WTC11 (cell line): ENCODE measurements around the gene SAMD8. TPM values are rescaled to one million over a fixed set of nuclear protein-coding genes. Genes with fewer than 3 reads are reported as not detected.

Source experiments
- ATAC-seq: fragments of 200-7000 bp; cut with Tn5 transposase; 2 replicates; pipeline ENCODE4 v1.10.0; 2021; ENCODE audit warnings: mild to moderate bottlenecking, moderate library complexity
- CTCF ChIA-PET: fragments of 300-600 bp; sonication (Branson Sonifier 250); formaldehyde crosslinking; loops from one replicate; lab custom pipeline; 2021; ENCODE audit warnings: antibody characterized with exemption; lab: Charles Lee
- POLR2A ChIA-PET: fragments of 350-600 bp; sonication (Branson Sonifier 250); formaldehyde crosslinking; loops from one replicate; lab custom pipeline; 2021; ENCODE audit warnings: antibody characterized with exemption; lab: Charles Lee
- DNase-seq: peaks from one replicate; pipeline ENCODE4 v3.0.0; 2021; ENCODE audit warnings: low spot score
- H3K27ac Mint-ChIP-seq: 2 replicates; pipeline ENCODE4 v1.8.0; 2021; ENCODE audit warnings: mixed read lengths
- H3K27me3 Mint-ChIP-seq: 2 replicates; pipeline ENCODE4 v1.8.0; 2021; ENCODE audit warnings: low read depth, mild to moderate bottlenecking, moderate library complexity, mixed read lengths
- H3K36me3 Mint-ChIP-seq: 2 replicates; pipeline ENCODE4 v1.8.0; 2021; ENCODE audit warnings: mixed read lengths
- H3K4me1 Mint-ChIP-seq: 2 replicates; pipeline ENCODE4 v1.8.0; 2022; ENCODE audit warnings: mixed read lengths
- H3K4me3 Mint-ChIP-seq: 2 replicates; pipeline ENCODE4 v1.8.0; 2021; ENCODE audit warnings: mild to moderate bottlenecking, moderate library complexity, mixed read lengths
- H3K9me3 Mint-ChIP-seq: 2 replicates; pipeline ENCODE4 v1.8.0; 2021; ENCODE audit warnings: mixed read lengths
- FOXJ3 ChIP-seq: sonication (generic); formaldehyde crosslinking; IDR thresholded peaks from 2 replicates; pipeline ENCODE4 v1.9.0; 2021; ENCODE audit warnings: missing genetic modification reagents, mild to moderate bottlenecking, borderline replicate concordance
- GABPB1 ChIP-seq: sonication (generic); formaldehyde crosslinking; IDR thresholded peaks from 2 replicates; pipeline ENCODE4 v1.8.1; 2023; ENCODE audit warnings: mild to moderate bottlenecking, missing genetic modification reagents
- HMGA2 ChIP-seq: fragments of 250-450 bp; sonication (Bioruptor Pico); IDR thresholded peaks from 2 replicates; pipeline ENCODE4 v1.4.0; 2021; ENCODE audit warnings: mild to moderate bottlenecking, moderate library complexity
- NR1H2 ChIP-seq: sonication (generic); formaldehyde crosslinking; IDR thresholded peaks from 2 replicates; pipeline ENCODE4 v1.9.0; 2021; ENCODE audit warnings: mild to moderate bottlenecking, moderate library complexity, missing genetic modification reagents
- NR2C2 ChIP-seq: sonication (generic); formaldehyde crosslinking; IDR thresholded peaks from 2 replicates; pipeline ENCODE4 v1.8.0; 2022; ENCODE audit warnings: mild to moderate bottlenecking, missing genetic modification reagents
- NR3C1 ChIP-seq: sonication (generic); formaldehyde crosslinking; conservative IDR thresholded peaks from 2 replicates; pipeline ENCODE4 v1.8.1; 2023; ENCODE audit warnings: low read depth, mild to moderate bottlenecking, missing genetic modification reagents
- PRRX2 ChIP-seq: fragments of 250-450 bp; sonication (Bioruptor Pico); IDR thresholded peaks from 2 replicates; pipeline ENCODE4 v1.8.0; 2021; ENCODE audit warnings: mild to moderate bottlenecking
- RORB ChIP-seq: fragments of 250-450 bp; sonication (Bioruptor Pico); IDR thresholded peaks from 2 replicates; pipeline ENCODE4 v1.9.0; 2021; ENCODE audit warnings: mild to moderate bottlenecking
- SMAD4 ChIP-seq: sonication (generic); formaldehyde crosslinking; IDR thresholded peaks from 2 replicates; pipeline ENCODE4 v1.8.0; 2022; ENCODE audit warnings: mild to moderate bottlenecking, missing genetic modification reagents
- ZNF219 ChIP-seq: sonication (generic); formaldehyde crosslinking; IDR thresholded peaks from 2 replicates; pipeline ENCODE4 v1.8.0; 2023; ENCODE audit warnings: missing genetic modification reagents, mild to moderate bottlenecking, borderline replicate concordance
- total RNA-seq: library from RNA; stranded (reverse); gene quantifications from 3 replicates; pipeline ENCODE4 v1.2.3, GENCODE V29; 2021
- TF ChIP-seq, protein P1 (sequence below): fragments of 250-450 bp; sonication (Bioruptor Pico); IDR thresholded peaks from 2 replicates; pipeline ENCODE4 v1.9.0; 2021; ENCODE audit warnings: mild to moderate bottlenecking, borderline replicate concordance
- TF ChIP-seq, protein P2 (sequence below): sonication (generic); formaldehyde crosslinking; IDR thresholded peaks from 2 replicates; pipeline ENCODE4 v1.8.1; 2023; ENCODE audit warnings: mild to moderate bottlenecking, moderate library complexity, missing genetic modification reagents
- TF ChIP-seq, protein P3 (sequence below): fragments of 250-450 bp; sonication (Bioruptor Pico); IDR thresholded peaks from 2 replicates; pipeline ENCODE4 v1.9.0; 2021; ENCODE audit warnings: moderate library complexity, mild to moderate bottlenecking, inconsistent platforms, borderline replicate concordance
- TF ChIP-seq, protein P4 (sequence below): sonication (generic); formaldehyde crosslinking; IDR thresholded peaks from 2 replicates; pipeline ENCODE4 v1.8.0; 2022; ENCODE audit warnings: mild to moderate bottlenecking, missing genetic modification reagents
- TF ChIP-seq, protein P5 (sequence below): fragments of 250-450 bp; sonication (Bioruptor Pico); IDR thresholded peaks from 2 replicates; pipeline ENCODE4 v1.9.0; 2021; ENCODE audit warnings: mild to moderate bottlenecking
- TF ChIP-seq, protein P6 (sequence below): sonication (generic); formaldehyde crosslinking; IDR thresholded peaks from 2 replicates; pipeline ENCODE4 v1.8.0; 2022; ENCODE audit warnings: mild to moderate bottlenecking, missing genetic modification reagents
- TF ChIP-seq, protein P7 (sequence below): sonication (generic); formaldehyde crosslinking; IDR thresholded peaks from 2 replicates; pipeline ENCODE4 v1.8.0; 2022; ENCODE audit warnings: mild to moderate bottlenecking, missing genetic modification reagents
- TF ChIP-seq, protein P8 (sequence below): sonication (generic); formaldehyde crosslinking; IDR thresholded peaks from 2 replicates; pipeline ENCODE4 v1.8.0; 2023; ENCODE audit warnings: missing genetic modification reagents, mild to moderate bottlenecking, borderline replicate concordance

Gene SAMD8
- total RNA-seq, 1 experiment from 2014 or later: 23.0 TPM

DNA sequence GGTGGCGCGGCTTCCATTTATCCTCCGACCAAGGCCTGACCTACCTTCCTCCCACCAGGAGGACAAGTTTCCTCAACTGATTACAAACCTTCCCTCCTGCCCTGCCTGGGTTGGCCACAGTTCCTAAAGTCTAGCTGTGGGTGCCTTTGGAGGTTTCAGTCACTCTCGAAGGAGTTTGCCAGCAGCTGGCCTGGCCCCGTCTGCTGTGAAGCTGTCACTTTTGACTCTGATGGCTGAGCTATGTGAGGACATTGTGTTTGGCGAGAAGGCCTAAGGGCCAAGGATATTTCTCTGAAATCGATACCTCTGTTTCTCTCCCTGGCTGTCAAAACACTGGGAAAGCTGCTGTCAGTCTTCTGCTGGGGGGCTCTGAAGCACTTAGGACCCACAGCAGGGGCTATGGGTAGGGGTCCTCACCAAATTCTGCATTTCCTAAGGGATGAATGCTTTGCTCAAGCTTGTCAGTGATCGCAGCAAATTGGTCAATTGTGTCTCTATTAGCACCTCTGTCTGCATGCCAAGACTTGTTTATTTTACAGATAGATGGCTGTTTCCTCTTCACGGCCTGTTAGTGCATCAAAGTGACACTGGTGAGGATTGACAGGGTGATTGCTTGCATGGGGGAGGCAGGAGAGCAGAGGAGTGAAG lies 31.9 kb upstream of the SAMD8 start (continued):
- TF ChIP-seq, protein P1, sequence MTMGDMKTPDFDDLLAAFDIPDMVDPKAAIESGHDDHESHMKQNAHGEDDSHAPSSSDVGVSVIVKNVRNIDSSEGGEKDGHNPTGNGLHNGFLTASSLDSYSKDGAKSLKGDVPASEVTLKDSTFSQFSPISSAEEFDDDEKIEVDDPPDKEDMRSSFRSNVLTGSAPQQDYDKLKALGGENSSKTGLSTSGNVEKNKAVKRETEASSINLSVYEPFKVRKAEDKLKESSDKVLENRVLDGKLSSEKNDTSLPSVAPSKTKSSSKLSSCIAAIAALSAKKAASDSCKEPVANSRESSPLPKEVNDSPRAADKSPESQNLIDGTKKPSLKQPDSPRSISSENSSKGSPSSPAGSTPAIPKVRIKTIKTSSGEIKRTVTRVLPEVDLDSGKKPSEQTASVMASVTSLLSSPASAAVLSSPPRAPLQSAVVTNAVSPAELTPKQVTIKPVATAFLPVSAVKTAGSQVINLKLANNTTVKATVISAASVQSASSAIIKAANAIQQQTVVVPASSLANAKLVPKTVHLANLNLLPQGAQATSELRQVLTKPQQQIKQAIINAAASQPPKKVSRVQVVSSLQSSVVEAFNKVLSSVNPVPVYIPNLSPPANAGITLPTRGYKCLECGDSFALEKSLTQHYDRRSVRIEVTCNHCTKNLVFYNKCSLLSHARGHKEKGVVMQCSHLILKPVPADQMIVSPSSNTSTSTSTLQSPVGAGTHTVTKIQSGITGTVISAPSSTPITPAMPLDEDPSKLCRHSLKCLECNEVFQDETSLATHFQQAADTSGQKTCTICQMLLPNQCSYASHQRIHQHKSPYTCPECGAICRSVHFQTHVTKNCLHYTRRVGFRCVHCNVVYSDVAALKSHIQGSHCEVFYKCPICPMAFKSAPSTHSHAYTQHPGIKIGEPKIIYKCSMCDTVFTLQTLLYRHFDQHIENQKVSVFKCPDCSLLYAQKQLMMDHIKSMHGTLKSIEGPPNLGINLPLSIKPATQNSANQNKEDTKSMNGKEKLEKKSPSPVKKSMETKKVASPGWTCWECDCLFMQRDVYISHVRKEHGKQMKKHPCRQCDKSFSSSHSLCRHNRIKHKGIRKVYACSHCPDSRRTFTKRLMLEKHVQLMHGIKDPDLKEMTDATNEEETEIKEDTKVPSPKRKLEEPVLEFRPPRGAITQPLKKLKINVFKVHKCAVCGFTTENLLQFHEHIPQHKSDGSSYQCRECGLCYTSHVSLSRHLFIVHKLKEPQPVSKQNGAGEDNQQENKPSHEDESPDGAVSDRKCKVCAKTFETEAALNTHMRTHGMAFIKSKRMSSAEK (CRISPR knock-in tag): no peak
- TF ChIP-seq, protein P2, sequence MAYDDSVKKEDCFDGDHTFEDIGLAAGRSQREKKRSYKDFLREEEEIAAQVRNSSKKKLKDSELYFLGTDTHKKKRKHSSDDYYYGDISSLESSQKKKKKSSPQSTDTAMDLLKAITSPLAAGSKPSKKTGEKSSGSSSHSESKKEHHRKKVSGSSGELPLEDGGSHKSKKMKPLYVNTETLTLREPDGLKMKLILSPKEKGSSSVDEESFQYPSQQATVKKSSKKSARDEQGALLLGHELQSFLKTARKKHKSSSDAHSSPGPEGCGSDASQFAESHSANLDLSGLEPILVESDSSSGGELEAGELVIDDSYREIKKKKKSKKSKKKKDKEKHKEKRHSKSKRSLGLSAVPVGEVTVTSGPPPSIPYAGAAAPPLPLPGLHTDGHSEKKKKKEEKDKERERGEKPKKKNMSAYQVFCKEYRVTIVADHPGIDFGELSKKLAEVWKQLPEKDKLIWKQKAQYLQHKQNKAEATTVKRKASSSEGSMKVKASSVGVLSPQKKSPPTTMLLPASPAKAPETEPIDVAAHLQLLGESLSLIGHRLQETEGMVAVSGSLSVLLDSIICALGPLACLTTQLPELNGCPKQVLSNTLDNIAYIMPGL: no peak
- TF ChIP-seq GABPB1 (CRISPR knock-in tag): no peak
- no peak for TF ChIP-seq FOXJ3 (CRISPR knock-in tag)
- no peak for TF ChIP-seq HMGA2 (CRISPR knock-in tag)
- no peak for TF ChIP-seq ZNF219 (CRISPR knock-in tag)
- TF ChIP-seq NR3C1: no peak

DNA sequence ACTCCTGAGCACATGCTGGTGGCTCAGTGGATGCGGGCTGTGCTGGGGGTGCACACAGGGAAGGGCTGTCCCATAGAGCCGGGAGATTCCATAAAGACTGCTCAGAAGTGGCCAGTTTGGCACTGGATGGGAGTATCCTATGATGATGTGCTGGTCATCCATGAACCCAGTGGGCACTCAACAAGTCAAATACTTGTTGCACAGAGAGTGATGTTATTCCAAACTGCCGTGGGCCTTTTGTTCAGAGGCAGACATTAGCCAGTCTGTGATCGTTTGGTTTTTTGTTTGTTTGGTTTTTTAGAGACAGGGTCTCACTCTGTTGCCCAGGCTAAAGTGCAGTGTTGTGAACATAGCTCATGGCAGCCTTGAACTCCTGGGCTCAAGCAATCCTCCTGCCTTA lies 30.9 kb upstream of the SAMD8 start:
- ATAC-seq (no peak), DNase-seq (no peak)
- H3K36me3 Mint-ChIP-seq: peaks cover 9% of the 10 kb centered on the region
- H3K27me3 Mint-ChIP-seq: peaks cover 36% of the 10 kb centered on the region
- TF ChIP-seq, protein P3, sequence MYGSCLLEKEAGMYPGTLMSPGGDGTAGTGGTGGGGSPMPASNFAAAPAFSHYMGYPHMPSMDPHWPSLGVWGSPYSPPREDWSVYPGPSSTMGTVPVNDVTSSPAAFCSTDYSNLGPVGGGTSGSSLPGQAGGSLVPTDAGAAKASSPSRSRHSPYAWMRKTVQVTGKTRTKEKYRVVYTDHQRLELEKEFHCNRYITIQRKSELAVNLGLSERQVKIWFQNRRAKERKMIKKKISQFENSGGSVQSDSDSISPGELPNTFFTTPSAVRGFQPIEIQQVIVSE (CRISPR knock-in tag): no peak
- TF ChIP-seq, protein P4, sequence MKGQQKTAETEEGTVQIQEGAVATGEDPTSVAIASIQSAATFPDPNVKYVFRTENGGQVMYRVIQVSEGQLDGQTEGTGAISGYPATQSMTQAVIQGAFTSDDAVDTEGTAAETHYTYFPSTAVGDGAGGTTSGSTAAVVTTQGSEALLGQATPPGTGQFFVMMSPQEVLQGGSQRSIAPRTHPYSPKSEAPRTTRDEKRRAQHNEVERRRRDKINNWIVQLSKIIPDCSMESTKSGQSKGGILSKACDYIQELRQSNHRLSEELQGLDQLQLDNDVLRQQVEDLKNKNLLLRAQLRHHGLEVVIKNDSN (CRISPR knock-in tag): no peak
- TF ChIP-seq, protein P5, sequence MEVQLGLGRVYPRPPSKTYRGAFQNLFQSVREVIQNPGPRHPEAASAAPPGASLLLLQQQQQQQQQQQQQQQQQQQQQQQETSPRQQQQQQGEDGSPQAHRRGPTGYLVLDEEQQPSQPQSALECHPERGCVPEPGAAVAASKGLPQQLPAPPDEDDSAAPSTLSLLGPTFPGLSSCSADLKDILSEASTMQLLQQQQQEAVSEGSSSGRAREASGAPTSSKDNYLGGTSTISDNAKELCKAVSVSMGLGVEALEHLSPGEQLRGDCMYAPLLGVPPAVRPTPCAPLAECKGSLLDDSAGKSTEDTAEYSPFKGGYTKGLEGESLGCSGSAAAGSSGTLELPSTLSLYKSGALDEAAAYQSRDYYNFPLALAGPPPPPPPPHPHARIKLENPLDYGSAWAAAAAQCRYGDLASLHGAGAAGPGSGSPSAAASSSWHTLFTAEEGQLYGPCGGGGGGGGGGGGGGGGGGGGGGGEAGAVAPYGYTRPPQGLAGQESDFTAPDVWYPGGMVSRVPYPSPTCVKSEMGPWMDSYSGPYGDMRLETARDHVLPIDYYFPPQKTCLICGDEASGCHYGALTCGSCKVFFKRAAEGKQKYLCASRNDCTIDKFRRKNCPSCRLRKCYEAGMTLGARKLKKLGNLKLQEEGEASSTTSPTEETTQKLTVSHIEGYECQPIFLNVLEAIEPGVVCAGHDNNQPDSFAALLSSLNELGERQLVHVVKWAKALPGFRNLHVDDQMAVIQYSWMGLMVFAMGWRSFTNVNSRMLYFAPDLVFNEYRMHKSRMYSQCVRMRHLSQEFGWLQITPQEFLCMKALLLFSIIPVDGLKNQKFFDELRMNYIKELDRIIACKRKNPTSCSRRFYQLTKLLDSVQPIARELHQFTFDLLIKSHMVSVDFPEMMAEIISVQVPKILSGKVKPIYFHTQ (CRISPR knock-in tag): no peak
- TF ChIP-seq, protein P6, sequence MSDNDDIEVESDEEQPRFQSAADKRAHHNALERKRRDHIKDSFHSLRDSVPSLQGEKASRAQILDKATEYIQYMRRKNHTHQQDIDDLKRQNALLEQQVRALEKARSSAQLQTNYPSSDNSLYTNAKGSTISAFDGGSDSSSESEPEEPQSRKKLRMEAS (CRISPR knock-in tag): no peak
- TF ChIP-seq RORB (no peak), PRRX2 (no peak), NR2C2 (CRISPR knock-in tag) (no peak), SMAD4 (no peak), ZNF219 (CRISPR knock-in tag) (no peak), NR1H2 (no peak)
- TF ChIP-seq, protein P7, sequence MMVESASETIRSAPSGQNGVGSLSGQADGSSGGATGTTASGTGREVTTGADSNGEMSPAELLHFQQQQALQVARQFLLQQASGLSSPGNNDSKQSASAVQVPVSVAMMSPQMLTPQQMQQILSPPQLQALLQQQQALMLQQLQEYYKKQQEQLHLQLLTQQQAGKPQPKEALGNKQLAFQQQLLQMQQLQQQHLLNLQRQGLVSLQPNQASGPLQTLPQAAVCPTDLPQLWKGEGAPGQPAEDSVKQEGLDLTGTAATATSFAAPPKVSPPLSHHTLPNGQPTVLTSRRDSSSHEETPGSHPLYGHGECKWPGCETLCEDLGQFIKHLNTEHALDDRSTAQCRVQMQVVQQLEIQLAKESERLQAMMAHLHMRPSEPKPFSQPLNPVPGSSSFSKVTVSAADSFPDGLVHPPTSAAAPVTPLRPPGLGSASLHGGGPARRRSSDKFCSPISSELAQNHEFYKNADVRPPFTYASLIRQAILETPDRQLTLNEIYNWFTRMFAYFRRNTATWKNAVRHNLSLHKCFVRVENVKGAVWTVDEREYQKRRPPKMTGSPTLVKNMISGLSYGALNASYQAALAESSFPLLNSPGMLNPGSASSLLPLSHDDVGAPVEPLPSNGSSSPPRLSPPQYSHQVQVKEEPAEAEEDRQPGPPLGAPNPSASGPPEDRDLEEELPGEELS (CRISPR knock-in tag): no peak
- TF ChIP-seq, protein P8, sequence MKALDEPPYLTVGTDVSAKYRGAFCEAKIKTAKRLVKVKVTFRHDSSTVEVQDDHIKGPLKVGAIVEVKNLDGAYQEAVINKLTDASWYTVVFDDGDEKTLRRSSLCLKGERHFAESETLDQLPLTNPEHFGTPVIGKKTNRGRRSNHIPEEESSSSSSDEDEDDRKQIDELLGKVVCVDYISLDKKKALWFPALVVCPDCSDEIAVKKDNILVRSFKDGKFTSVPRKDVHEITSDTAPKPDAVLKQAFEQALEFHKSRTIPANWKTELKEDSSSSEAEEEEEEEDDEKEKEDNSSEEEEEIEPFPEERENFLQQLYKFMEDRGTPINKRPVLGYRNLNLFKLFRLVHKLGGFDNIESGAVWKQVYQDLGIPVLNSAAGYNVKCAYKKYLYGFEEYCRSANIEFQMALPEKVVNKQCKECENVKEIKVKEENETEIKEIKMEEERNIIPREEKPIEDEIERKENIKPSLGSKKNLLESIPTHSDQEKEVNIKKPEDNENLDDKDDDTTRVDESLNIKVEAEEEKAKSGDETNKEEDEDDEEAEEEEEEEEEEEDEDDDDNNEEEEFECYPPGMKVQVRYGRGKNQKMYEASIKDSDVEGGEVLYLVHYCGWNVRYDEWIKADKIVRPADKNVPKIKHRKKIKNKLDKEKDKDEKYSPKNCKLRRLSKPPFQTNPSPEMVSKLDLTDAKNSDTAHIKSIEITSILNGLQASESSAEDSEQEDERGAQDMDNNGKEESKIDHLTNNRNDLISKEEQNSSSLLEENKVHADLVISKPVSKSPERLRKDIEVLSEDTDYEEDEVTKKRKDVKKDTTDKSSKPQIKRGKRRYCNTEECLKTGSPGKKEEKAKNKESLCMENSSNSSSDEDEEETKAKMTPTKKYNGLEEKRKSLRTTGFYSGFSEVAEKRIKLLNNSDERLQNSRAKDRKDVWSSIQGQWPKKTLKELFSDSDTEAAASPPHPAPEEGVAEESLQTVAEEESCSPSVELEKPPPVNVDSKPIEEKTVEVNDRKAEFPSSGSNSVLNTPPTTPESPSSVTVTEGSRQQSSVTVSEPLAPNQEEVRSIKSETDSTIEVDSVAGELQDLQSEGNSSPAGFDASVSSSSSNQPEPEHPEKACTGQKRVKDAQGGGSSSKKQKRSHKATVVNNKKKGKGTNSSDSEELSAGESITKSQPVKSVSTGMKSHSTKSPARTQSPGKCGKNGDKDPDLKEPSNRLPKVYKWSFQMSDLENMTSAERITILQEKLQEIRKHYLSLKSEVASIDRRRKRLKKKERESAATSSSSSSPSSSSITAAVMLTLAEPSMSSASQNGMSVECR (CRISPR knock-in tag): no peak
- POLR2A ChIA-PET: no interaction called here
- CTCF ChIA-PET: interaction anchor here (1.0 to 2.0 kb wide), 3 partner anchors 7 to 157 kb away, joined by 3 to 6 read pairs (median 4); no protein-coding TSS in a partner anchor
- peaks cover 49% of the 10 kb centered on the region for H3K4me1 Mint-ChIP-seq
- no peak overlapping the region for H3K4me3 Mint-ChIP-seq
- H3K9me3 Mint-ChIP-seq: peaks cover 12% of the 10 kb centered on the region
- no peak overlapping the region for H3K27ac Mint-ChIP-seq
